WERI-Rb-1 (cell line): ENCODE data around the gene YBX3.

Experiments
- DNase-seq: peaks from one replicate; pipeline ENCODE4 v3.0.0-alpha.2; 2020
- H3K27ac ChIP-seq: fragments of 250-450 bp; sonication (Bioruptor Pico); 2 replicates; pipeline ENCODE4 v1.5.1; 2020; ENCODE audit warnings: mild to moderate bottlenecking, moderate library complexity
- H3K27me3 ChIP-seq: fragments of 250-450 bp; sonication (Bioruptor Pico); 2 replicates; pipeline ENCODE4 v1.5.1; 2021; ENCODE audit warnings: mild to moderate bottlenecking, low read depth, moderate library complexity; ENCODE audit not compliant: insufficient read depth, severe bottlenecking
- H3K36me3 ChIP-seq: fragments of 250-450 bp; sonication (Bioruptor Pico); 2 replicates; pipeline ENCODE4 v1.5.1; 2020; ENCODE audit warnings: mild to moderate bottlenecking, moderate library complexity
- H3K4me3 ChIP-seq: 2 replicates; pipeline ENCODE4 v1.5.1; 2011; ENCODE audit warnings: low read depth, mild to moderate bottlenecking, control low read depth, low read length
- H3K9me3 ChIP-seq: fragments of 250-450 bp; sonication (Bioruptor Pico); 2 replicates; pipeline ENCODE4 v1.5.1; 2021; ENCODE audit warnings: mild to moderate bottlenecking, moderate library complexity; ENCODE audit not compliant: severe bottlenecking
- CTCF ChIP-seq: IDR thresholded peaks from 2 replicates; pipeline ENCODE4 v1.5.1; 2011; ENCODE audit warnings: low read depth, mild to moderate bottlenecking, control low read depth, inconsistent platforms, low read length

Gene YBX3

DNA sequence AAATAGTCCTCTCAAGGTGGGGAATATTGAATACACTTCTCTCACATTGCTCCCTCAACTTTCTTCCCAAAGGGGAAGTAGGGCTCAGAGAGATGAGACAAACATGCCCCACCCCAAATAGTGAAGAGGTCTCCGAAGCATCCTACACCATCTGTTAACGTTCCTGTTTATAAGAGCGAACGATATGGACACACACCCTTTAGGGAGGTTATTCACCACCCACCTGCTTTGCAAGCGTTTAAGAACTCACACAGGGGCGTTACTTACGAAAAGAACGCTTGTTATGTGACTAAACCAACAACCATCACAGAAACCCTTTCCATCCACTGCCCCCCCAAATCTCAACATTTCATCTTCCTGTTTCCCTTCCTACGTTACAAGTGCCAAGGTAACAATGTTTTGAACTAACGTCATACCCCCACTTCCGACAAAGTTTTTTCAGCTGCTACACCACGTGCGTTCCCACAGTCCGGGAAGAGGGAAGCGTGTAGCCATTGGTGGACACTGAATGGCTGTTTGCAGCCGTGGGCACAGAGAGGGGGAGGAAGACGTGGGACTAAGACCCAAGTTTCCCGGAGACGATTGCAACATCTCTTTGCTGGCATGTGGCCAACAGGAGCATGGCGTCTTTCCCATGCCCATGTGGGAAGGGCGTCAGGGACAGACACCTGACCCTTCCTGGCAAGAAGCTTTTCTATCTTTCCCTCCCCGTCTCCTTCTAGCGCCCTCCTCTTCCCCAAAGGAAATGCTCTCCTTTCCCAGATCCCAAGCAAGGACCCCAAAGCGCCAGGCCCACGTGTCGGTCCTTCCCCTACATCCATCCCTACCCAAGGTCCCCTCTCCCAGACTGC, 1.2 kb downstream of the YBX3 start:
- Histone ChIP-seq H3K9me3 (no peaks in the 10 kb centered on the region), H3K27ac (peak overlapping the region; percentile 42; the same call in 1 of the 2 replicates), H3K4me3 (peak overlapping the region; percentile 70), H3K27me3 (no peaks in the 10 kb centered on the region), H3K36me3 (no peaks in the 10 kb centered on the region)
- DNase-seq = peak; percentile 48
- TF ChIP-seq CTCF = no peak

- Histone ChIP-seq H3K4me3 (peak overlapping the region; percentile 70), H3K27ac (no peak overlapping the region), H3K36me3 (no peaks in the 10 kb centered on the region), H3K9me3 (no peaks in the 10 kb centered on the region), H3K27me3 (no peaks in the 10 kb centered on the region)
- TF ChIP-seq CTCF = no peak
- DNase-seq = no peak
These were observed 2.0 kb downstream of the YBX3 start for GRCh38 chr12:10720974-10721650.

DNA sequence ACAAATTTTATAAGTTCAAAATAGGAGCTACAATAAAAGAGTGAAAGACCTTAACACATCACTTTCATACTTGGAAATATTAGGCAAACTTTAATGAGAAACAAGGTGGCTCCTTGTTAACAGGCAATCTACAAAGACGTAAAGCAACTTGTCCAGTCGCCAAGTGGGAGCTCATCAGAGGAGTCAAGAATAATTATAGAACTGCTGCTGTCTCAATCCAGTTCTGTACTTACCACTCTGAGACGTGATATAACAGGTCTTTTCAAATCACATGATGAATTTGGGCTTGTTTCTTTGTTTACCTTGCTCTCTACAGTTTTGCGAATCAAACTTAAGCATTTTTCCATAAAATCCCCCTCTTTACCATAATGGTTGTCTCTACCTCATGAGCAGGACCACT, 3.6 kb downstream of the YBX3 start:
- TF ChIP-seq CTCF = no peak
- DNase-seq = no peak
- no peak overlapping the region for H3K4me3 ChIP-seq

DNA sequence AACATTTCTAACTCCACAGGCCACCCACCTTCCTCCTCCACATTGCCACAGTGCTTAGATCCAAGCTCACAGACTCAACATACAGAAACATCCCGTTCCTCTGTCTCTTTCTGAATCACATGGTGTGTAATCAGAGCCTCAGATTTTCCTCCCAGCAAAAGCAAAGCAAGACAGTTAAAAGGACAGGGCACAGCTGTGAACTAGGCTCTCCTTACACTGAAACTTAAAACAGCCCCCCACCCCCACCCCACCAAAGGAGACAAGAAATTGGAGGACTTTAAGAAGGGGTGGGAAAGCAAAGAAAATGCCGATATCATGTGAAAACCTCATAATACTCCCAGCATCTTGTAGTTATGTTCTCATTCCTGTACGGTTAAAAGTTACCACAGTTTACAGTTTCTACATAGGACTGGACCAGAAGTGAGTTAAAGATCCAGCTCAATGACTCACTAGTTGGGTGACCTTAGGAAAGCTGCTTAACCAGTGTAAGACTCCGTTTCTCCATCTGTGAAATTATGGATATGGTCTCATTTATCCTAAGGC, 4.8 kb downstream of the YBX3 start:
- H3K27me3 ChIP-seq = no peaks in the 10 kb centered on the region
- no peaks in the 10 kb centered on the region for H3K9me3 ChIP-seq
- peak overlapping the region; percentile 13 for H3K27ac ChIP-seq
- no peak for TF ChIP-seq CTCF
- peak; percentile 16 for DNase-seq
- H3K4me3 ChIP-seq = peak overlapping the region; percentile 16; the same call in 1 of the 2 replicates
- peaks cover 19% of the 10 kb centered on the region for H3K36me3 ChIP-seq

More for the DNA sequence above, 3.6 kb downstream of the YBX3 start:
- Histone ChIP-seq H3K36me3 (peaks cover 9% of the 10 kb centered on the region), H3K27me3 (no peaks in the 10 kb centered on the region), H3K27ac (no peak overlapping the region; the same call in 1 of the 2 replicates), H3K9me3 (no peaks in the 10 kb centered on the region)

DNA sequence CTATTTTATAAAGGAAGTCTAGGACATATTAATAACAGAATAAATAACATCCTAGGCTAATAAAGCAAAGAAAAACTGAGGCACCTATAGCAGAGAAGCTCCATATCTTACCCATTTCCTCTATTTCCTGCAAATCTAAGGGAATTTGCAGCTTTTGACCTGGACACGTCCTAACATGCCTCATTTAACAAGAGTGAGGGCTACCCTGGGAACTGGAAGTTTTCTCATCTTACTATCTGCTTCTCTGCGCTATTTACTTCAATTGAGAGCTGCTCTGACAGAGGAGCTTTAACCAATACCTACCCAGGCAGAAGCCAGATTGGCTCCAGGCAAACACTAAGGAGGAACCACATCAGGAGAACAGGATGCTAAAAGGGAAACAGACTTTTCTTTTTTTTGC, 5.7 kb downstream of the YBX3 start:
- Histone ChIP-seq H3K36me3 (peaks cover 27% of the 10 kb centered on the region), H3K27me3 (no peaks in the 10 kb centered on the region), H3K4me3 (no peak overlapping the region), H3K27ac (peak overlapping the region; percentile 44), H3K9me3 (no peaks in the 10 kb centered on the region)
- DNase-seq = no peak
- TF ChIP-seq CTCF = no peak
